ENCODE measurements around the gene NEBL.

NEBL gene

DNA sequence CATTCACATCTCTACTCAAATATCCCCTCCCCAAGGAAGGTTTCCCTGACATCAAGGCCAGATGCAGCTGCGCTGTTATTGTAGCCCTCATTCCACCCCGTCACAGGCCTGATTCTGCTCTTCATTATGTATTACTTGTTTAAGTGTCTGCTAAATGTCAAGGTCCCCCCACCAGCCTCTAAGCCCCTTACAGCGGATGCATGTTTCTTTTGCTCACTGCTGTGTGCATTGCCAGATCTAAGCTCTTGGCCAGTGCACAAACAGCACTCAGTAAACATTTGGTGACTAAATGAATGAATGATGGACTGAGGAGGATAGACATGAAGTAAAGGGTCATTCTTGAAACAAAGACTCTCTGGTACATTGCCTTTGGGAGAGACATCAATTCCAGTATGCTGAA lies 90.6 kb downstream of the NEBL start:
- H3K9me3 ChIP-seq (ENCODE audit: control insufficient read depth, low read length) = no peaks in the 10 kb centered on the region
- no peak overlapping the region for H3K9ac ChIP-seq (ENCODE audit: low read length)
- H3K18ac ChIP-seq (ENCODE audit: low read depth in 1 of 2, low read length in 2 of 2) = no peak overlapping the region
- no peaks in the 10 kb centered on the region for H3K4me1 ChIP-seq (ENCODE audit: control insufficient read depth, insufficient read depth, low read depth, low read length)
- H2AK5ac ChIP-seq (ENCODE audit: low read length, severe bottlenecking) = no peak overlapping the region
- H3K4ac ChIP-seq (ENCODE audit: low read depth in 1 of 2, low read length in 2 of 2) = no peak overlapping the region
- H3K27me3 ChIP-seq (ENCODE audit: control insufficient read depth in 1 of 2, insufficient read depth in 1 of 2, low read length in 2 of 2) = no peaks in the 10 kb centered on the region
- H2BK5ac ChIP-seq (ENCODE audit: low read depth, low read length, poor library complexity, severe bottlenecking) = no peak overlapping the region
- H4K91ac ChIP-seq (ENCODE audit: low read length) = peak overlapping the region; percentile 31
- no peak overlapping the region for H3K14ac ChIP-seq (ENCODE audit: low read length in 2 of 2)
- H2BK12ac ChIP-seq (ENCODE audit: low read length in 2 of 2) = no peak overlapping the region
- H3K27ac ChIP-seq (ENCODE audit: low read length, poor library complexity, severe bottlenecking) = no peak overlapping the region
- H3K23ac ChIP-seq (ENCODE audit: low read length in 2 of 2) = no peak overlapping the region
- H3K4me3 ChIP-seq (ENCODE audit: insufficient read depth in 1 of 2, low read depth in 1 of 2, low read length in 2 of 2) = no peak overlapping the region
- H2BK15ac ChIP-seq (ENCODE audit: low read depth, poor library complexity, severe bottlenecking) = no peak overlapping the region
- H3K79me1 ChIP-seq (replicated peaks; ENCODE audit: low read length, poor library complexity, severe bottlenecking) = no peaks in the 10 kb centered on the region
- no peak for DNase-seq
- no peak overlapping the region for H4K8ac ChIP-seq (ENCODE audit: low read length)
- 78% methylated on average over 2 of the region's 3 CpGs for WGBS
- H2AFZ ChIP-seq (ENCODE audit: low read depth, low read length) = no peak overlapping the region
- H2BK120ac ChIP-seq (ENCODE audit: low read depth, low read length) = no peak overlapping the region
- no peaks in the 10 kb centered on the region for H3K36me3 ChIP-seq (ENCODE audit: control insufficient read depth in 1 of 2, insufficient read depth in 2 of 2, low read depth in 1 of 2, low read length in 2 of 2)
- no peak overlapping the region for H3K4me2 ChIP-seq (ENCODE audit: low read length, poor library complexity, severe bottlenecking)

- WGBS = 86% methylated on average over 4 of the region's 4 CpGs
Measured at GRCh38 chr10:20797290-20797689, 99.8 kb downstream of the NEBL start.

DNA sequence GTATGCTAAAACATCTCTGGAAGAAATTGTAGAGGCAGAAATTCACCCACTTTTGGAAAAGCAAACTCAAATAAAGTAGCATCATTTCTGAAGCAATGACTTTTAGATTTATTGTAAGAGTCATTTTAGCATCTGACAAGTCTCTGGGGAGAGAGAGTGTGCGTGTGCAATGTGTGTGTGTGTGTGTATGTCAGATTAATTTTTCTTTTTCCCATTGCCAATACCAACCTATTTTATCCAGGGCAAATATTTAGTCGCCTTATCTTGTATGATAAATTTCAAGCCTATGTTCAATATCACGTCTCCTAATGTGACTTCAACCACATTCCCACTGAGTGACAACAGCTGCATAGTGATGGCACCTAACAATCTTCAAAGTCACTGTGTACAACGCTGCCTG lies 101.7 kb downstream of the NEBL start:
- 79% methylated on average over 3 of the region's 4 CpGs for WGBS
- H3K9me3 ChIP-seq (ENCODE audit: control insufficient read depth, low read length) = no peaks in the 10 kb centered on the region
- no peaks in the 10 kb centered on the region for H3K4me1 ChIP-seq (ENCODE audit: control insufficient read depth, insufficient read depth, low read depth, low read length)
- no peak overlapping the region for H3K14ac ChIP-seq (ENCODE audit: low read length in 2 of 2)
- H3K79me1 ChIP-seq (replicated peaks; ENCODE audit: low read length, poor library complexity, severe bottlenecking) = no peaks in the 10 kb centered on the region
- H3K27me3 ChIP-seq (ENCODE audit: control insufficient read depth in 1 of 2, insufficient read depth in 1 of 2, low read length in 2 of 2) = no peaks in the 10 kb centered on the region
- H2AFZ ChIP-seq (ENCODE audit: low read depth, low read length) = no peak overlapping the region
- no peak overlapping the region for H2BK120ac ChIP-seq (ENCODE audit: low read depth, low read length)
- H4K91ac ChIP-seq (ENCODE audit: low read length) = no peak overlapping the region
- H3K4me3 ChIP-seq (ENCODE audit: insufficient read depth in 1 of 2, low read depth in 1 of 2, low read length in 2 of 2) = no peak overlapping the region
- H3K27ac ChIP-seq (ENCODE audit: low read length, poor library complexity, severe bottlenecking) = no peak overlapping the region
- H3K9ac ChIP-seq (ENCODE audit: low read length) = no peak overlapping the region
- no peak overlapping the region for H3K4ac ChIP-seq (ENCODE audit: low read depth in 1 of 2, low read length in 2 of 2)
- H3K4me2 ChIP-seq (ENCODE audit: low read length, poor library complexity, severe bottlenecking) = no peak overlapping the region
- H4K8ac ChIP-seq (ENCODE audit: low read length) = no peak overlapping the region
- no peak overlapping the region for H2BK15ac ChIP-seq (ENCODE audit: low read depth, poor library complexity, severe bottlenecking)
- H2BK5ac ChIP-seq (ENCODE audit: low read depth, low read length, poor library complexity, severe bottlenecking) = no peak overlapping the region
- no peak overlapping the region for H3K18ac ChIP-seq (ENCODE audit: low read depth in 1 of 2, low read length in 2 of 2)
- H3K36me3 ChIP-seq (ENCODE audit: control insufficient read depth in 1 of 2, insufficient read depth in 2 of 2, low read depth in 1 of 2, low read length in 2 of 2) = no peaks in the 10 kb centered on the region
- no peak for DNase-seq
- H2BK12ac ChIP-seq (ENCODE audit: low read length in 2 of 2) = no peak overlapping the region
- H2AK5ac ChIP-seq (ENCODE audit: low read length, severe bottlenecking) = no peak overlapping the region
- no peak overlapping the region for H3K23ac ChIP-seq (ENCODE audit: low read length in 2 of 2)

More at GRCh38 chr10:20797290-20797689, 99.8 kb downstream of the NEBL start:
- H2BK15ac ChIP-seq (ENCODE audit: low read depth, poor library complexity, severe bottlenecking) = no peak overlapping the region
- no peak overlapping the region for H3K4ac ChIP-seq (ENCODE audit: low read depth in 1 of 2, low read length in 2 of 2)
- H2BK120ac ChIP-seq (ENCODE audit: low read depth, low read length) = no peak overlapping the region
- H3K27ac ChIP-seq (ENCODE audit: low read length, poor library complexity, severe bottlenecking) = no peak overlapping the region
- no peak overlapping the region for H4K8ac ChIP-seq (ENCODE audit: low read length)
- H3K36me3 ChIP-seq (ENCODE audit: control insufficient read depth in 1 of 2, insufficient read depth in 2 of 2, low read depth in 1 of 2, low read length in 2 of 2) = no peaks in the 10 kb centered on the region
- no peaks in the 10 kb centered on the region for H3K27me3 ChIP-seq (ENCODE audit: control insufficient read depth in 1 of 2, insufficient read depth in 1 of 2, low read length in 2 of 2)
- no peaks in the 10 kb centered on the region for H3K9me3 ChIP-seq (ENCODE audit: control insufficient read depth, low read length)
- H3K4me3 ChIP-seq (ENCODE audit: insufficient read depth in 1 of 2, low read depth in 1 of 2, low read length in 2 of 2) = no peak overlapping the region
- no peak overlapping the region for H2BK5ac ChIP-seq (ENCODE audit: low read depth, low read length, poor library complexity, severe bottlenecking)
- H3K14ac ChIP-seq (ENCODE audit: low read length in 2 of 2) = no peak overlapping the region
- H3K4me1 ChIP-seq (ENCODE audit: control insufficient read depth, insufficient read depth, low read depth, low read length) = no peaks in the 10 kb centered on the region
- no peak overlapping the region for H2AFZ ChIP-seq (ENCODE audit: low read depth, low read length)
- no peak overlapping the region for H3K9ac ChIP-seq (ENCODE audit: low read length)
- H4K91ac ChIP-seq (ENCODE audit: low read length) = no peak overlapping the region
- no peak overlapping the region for H2AK5ac ChIP-seq (ENCODE audit: low read length, severe bottlenecking)
- DNase-seq = no peak
- H3K23ac ChIP-seq (ENCODE audit: low read length in 2 of 2) = no peak overlapping the region
- H3K18ac ChIP-seq (ENCODE audit: low read depth in 1 of 2, low read length in 2 of 2) = no peak overlapping the region
- no peak overlapping the region for H2BK12ac ChIP-seq (ENCODE audit: low read length in 2 of 2)
- no peaks in the 10 kb centered on the region for H3K79me1 ChIP-seq (replicated peaks; ENCODE audit: low read length, poor library complexity, severe bottlenecking)
- no peak overlapping the region for H3K4me2 ChIP-seq (ENCODE audit: low read length, poor library complexity, severe bottlenecking)

DNA sequence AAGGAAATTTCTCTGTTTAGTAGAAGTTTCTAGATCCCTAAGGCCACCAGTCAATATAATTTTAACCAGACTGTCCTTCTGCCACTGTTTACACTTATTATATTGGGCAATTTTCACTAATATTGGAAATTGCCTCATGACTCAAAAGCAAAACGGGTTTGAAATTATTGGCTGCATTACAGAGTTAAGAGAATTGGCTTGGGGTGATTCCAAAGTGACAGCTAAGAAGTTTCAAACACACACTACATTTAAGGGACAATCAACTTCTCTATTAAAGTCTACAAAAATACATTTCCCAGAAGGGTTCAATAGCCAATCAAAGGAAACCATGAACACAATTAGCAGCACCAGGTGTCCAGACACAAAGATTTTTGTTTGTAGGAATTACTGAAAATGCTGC lies 111.9 kb downstream of the NEBL start:
- DNase-seq = no peak
- Histone ChIP-seq H3K18ac (ENCODE audit: low read depth in 1 of 2, low read length in 2 of 2) (no peak overlapping the region), H3K4me2 (ENCODE audit: low read length, poor library complexity, severe bottlenecking) (no peak overlapping the region), H3K14ac (ENCODE audit: low read length in 2 of 2) (no peak overlapping the region), H2AFZ (ENCODE audit: low read depth, low read length) (no peak overlapping the region), H2AK5ac (ENCODE audit: low read length, severe bottlenecking) (no peak overlapping the region), H3K9ac (ENCODE audit: low read length) (no peak overlapping the region), H4K91ac (ENCODE audit: low read length) (no peak overlapping the region), H2BK12ac (ENCODE audit: low read length in 2 of 2) (no peak overlapping the region), H3K23ac (ENCODE audit: low read length in 2 of 2) (no peak overlapping the region), H3K79me1 (replicated peaks; ENCODE audit: low read length, poor library complexity, severe bottlenecking) (no peaks in the 10 kb centered on the region), H4K8ac (ENCODE audit: low read length) (no peak overlapping the region), H3K27me3 (ENCODE audit: control insufficient read depth in 1 of 2, insufficient read depth in 1 of 2, low read length in 2 of 2) (no peaks in the 10 kb centered on the region), H2BK15ac (ENCODE audit: low read depth, poor library complexity, severe bottlenecking) (no peak overlapping the region), H3K9me3 (ENCODE audit: control insufficient read depth, low read length) (no peaks in the 10 kb centered on the region), H2BK5ac (ENCODE audit: low read depth, low read length, poor library complexity, severe bottlenecking) (no peak overlapping the region), H3K4me1 (ENCODE audit: control insufficient read depth, insufficient read depth, low read depth, low read length) (no peaks in the 10 kb centered on the region), H3K27ac (ENCODE audit: low read length, poor library complexity, severe bottlenecking) (no peak overlapping the region), H3K36me3 (ENCODE audit: control insufficient read depth in 1 of 2, insufficient read depth in 2 of 2, low read depth in 1 of 2, low read length in 2 of 2) (no peaks in the 10 kb centered on the region), H2BK120ac (ENCODE audit: low read depth, low read length) (no peak overlapping the region), H3K4ac (ENCODE audit: low read depth in 1 of 2, low read length in 2 of 2) (no peak overlapping the region), H3K4me3 (ENCODE audit: insufficient read depth in 1 of 2, low read depth in 1 of 2, low read length in 2 of 2) (no peak overlapping the region)
- WGBS = no CpG with 5 or more reads among the region's 1 CpG

All from mesenchymal stem cell (in vitro differentiated cells and primary cell).